AG04450 (cell line): ENCODE results near the gene NLRP6. TPM values are rescaled to one million over a fixed set of nuclear protein-coding genes. Genes with fewer than 3 reads are reported as not detected.

ENCODE experiments used
- CTCF ChIA-PET: fragments of 300-600, 350-600 bp; formaldehyde crosslinking; extraction: SDS; loops from one replicate; lab custom pipeline; 2022; ENCODE audit warnings: antibody characterized with exemption, inconsistent platforms; lab: Charles Lee
- POLR2A ChIA-PET: fragments of 350-600 bp; formaldehyde crosslinking; extraction: SDS; loops from one replicate; lab custom pipeline; 2021; ENCODE audit warnings: antibody characterized with exemption, inconsistent platforms; lab: Yijun Ruan, JAX
- DNase-seq: peaks from one replicate; pipeline ENCODE4 v3.0.0-alpha.2; 2011; ENCODE audit warnings: low read depth, low spot score
- H3K27ac ChIP-seq: one replicate; pipeline ENCODE4 v1.5.1; 2012; ENCODE audit warnings: low read depth, low read length, control low read depth
- H3K27me3 ChIP-seq: one replicate; pipeline ENCODE4 v1.6.0; 2012; ENCODE audit warnings: low read length; ENCODE audit not compliant: control insufficient read depth, insufficient read depth
- H3K4me3 ChIP-seq: 2 replicates; pipeline ENCODE4 v1.5.1; 2011; ENCODE audit warnings: mild to moderate bottlenecking, low read depth, low read length, control low read depth
- H3K9me3 ChIP-seq: 2 replicates; pipeline ENCODE4 v1.5.1; 2012; ENCODE audit warnings: low read length; ENCODE audit not compliant: control insufficient read depth, insufficient read depth
- CTCF ChIP-seq: IDR thresholded peaks from 2 replicates; pipeline ENCODE4 v1.5.1; 2011; ENCODE audit warnings: low read depth, low read length, control low read depth, inconsistent platforms
- polyA plus RNA-seq: library from polyadenylated mRNA; depleted of rRNA; stranded (reverse); fragments of >200 nt; gene quantifications from 2 replicates; pipeline ENCODE4 v1.2.3, GENCODE V29; 2011; rRNA removed
- small RNA-seq: library from RNA; depleted of rRNA; stranded (forward); fragments of <200 nt; gene quantifications from one replicate; pipeline ENCODE3, GENCODE V24; 2012; ENCODE audit warnings: low read depth; ENCODE audit not compliant: insufficient read length

NLRP6 gene
- polyA plus RNA-seq, 1 experiment = not detected

- peaks cover 16% of the 10 kb centered on the region for H3K9me3 ChIP-seq
- POLR2A ChIA-PET = no interaction called here
- H3K4me3 ChIP-seq = no peak overlapping the region
- DNase-seq = no peak
- H3K27me3 ChIP-seq = no peaks in the 10 kb centered on the region
- H3K27ac ChIP-seq = no peak overlapping the region
- TF ChIP-seq CTCF = no peak
- CTCF ChIA-PET = no interaction called here
Measured at GRCh38 chr11:334264-334994, 56.2 kb downstream of the NLRP6 start.

Small RNA genes lying within 50 kb of the gene (small RNA-seq; reads per million reads assigned to genes)
- not detected for gene AC136475.6

Other genes starting within 250 kb of the NLRP6 start
- gene SCGB1C1, start 85.3 kb upstream of the NLRP6 start, polyA plus RNA-seq = not detected in 2 replicates
- gene BET1L, start 71.0 kb upstream of the NLRP6 start, polyA plus RNA-seq = 75.0 and 86.4 TPM in 2 replicates
- gene RIC8A, start 70.7 kb upstream of the NLRP6 start, polyA plus RNA-seq = 118 and 153 TPM in 2 replicates
- gene SIRT3, start 42.1 kb upstream of the NLRP6 start, polyA plus RNA-seq = 14.7 and 15.8 TPM in 2 replicates
- 138 and 148 TPM in 2 replicates for gene PSMD13, start 41.4 kb upstream of the NLRP6 start, polyA plus RNA-seq
- gene PGGHG, start 10.7 kb downstream of the NLRP6 start, polyA plus RNA-seq = 4.0 and 5.2 TPM in 2 replicates
- not detected in 2 replicates for gene IFITM5, start 21.1 kb downstream of the NLRP6 start, polyA plus RNA-seq
- 219 and 367 TPM in 2 replicates for gene IFITM2, start 29.4 kb downstream of the NLRP6 start, polyA plus RNA-seq
- gene IFITM1, start 35.6 kb downstream of the NLRP6 start, polyA plus RNA-seq = 62.1 and 81.6 TPM in 2 replicates
- gene IFITM3, start 42.5 kb downstream of the NLRP6 start, polyA plus RNA-seq = 426 and 760 TPM in 2 replicates
- 7.8 and 9.5 TPM in 2 replicates for gene B4GALNT4, start 91.1 kb downstream of the NLRP6 start, polyA plus RNA-seq
- gene PKP3, start 115.8 kb downstream of the NLRP6 start, polyA plus RNA-seq = 0.55 and 1.1 TPM in 2 replicates
- gene SIGIRR, start 136.6 kb downstream of the NLRP6 start, polyA plus RNA-seq = 17.8 and 20.9 TPM in 2 replicates
- 0.10 TPM in 1 of 2 replicates, not detected in the other for gene ANO9, start 163.6 kb downstream of the NLRP6 start, polyA plus RNA-seq
- gene PTDSS2, start 171.9 kb downstream of the NLRP6 start, polyA plus RNA-seq = 15.8 and 19.7 TPM in 2 replicates
- gene RNH1, start 228.8 kb downstream of the NLRP6 start, polyA plus RNA-seq = 98.6 and 168 TPM in 2 replicates